Upper lobe of left lung (tissue), 6 donors: ENCODE data around the gene PIAS4. TPM values are rescaled to one million over a fixed set of nuclear protein-coding genes. Genes with fewer than 3 reads are reported as not detected.

Experiments
- ATAC-seq, 2 donors: fragments of 200-7000 bp; cut with Tn5 transposase; one replicate each; pipeline ENCODE4 v1.9.1; 2022; ENCODE audit warnings: mild to moderate bottlenecking in 2 of 2, moderate library complexity in 2 of 2; ENCODE audit not compliant: low FRiP score in 2 of 2
- DNase-seq, 2 donors: peaks; one replicate each; pipeline ENCODE4 v3.0.0-alpha.2; 2019 to 2020
- H3K27ac ChIP-seq, 4 donors: fragments of 200-600 bp; sonication (generic); one replicate each; pipeline ENCODE4 v1.5.1; 2016 to 2019
- H3K27me3 ChIP-seq, 4 donors: fragments of 200-600 bp; sonication (generic); one replicate each; pipeline ENCODE4 v1.5.1; 2017 to 2019
- H3K36me3 ChIP-seq, 4 donors: fragments of 200-600 bp; sonication (generic); one replicate each; pipeline ENCODE4 v1.5.1; 2016 to 2019
- H3K4me1 ChIP-seq, 4 donors: fragments of 200-600 bp; sonication (generic); one replicate each; pipeline ENCODE4 v1.5.1; 2018 to 2019
- H3K4me3 ChIP-seq, 4 donors: fragments of 200-600 bp; sonication (generic); one replicate each; pipeline ENCODE4 v1.5.1; 2017 to 2019; ENCODE audit warnings: mild to moderate bottlenecking in 2 of 4, moderate library complexity in 1 of 4
- H3K9me3 ChIP-seq, 4 donors: fragments of 200-600 bp; sonication (generic); one replicate each; pipeline ENCODE4 v1.5.1; 2018 to 2019
- EP300 ChIP-seq, 4 donors: sonication (generic); formaldehyde crosslinking; IDR thresholded peaks; one replicate each; pipeline ENCODE4 v1.5.1; 2017; ENCODE audit warnings: antibody characterized with exemption in 4 of 4, control low read depth in 2 of 4
- POLR2A ChIP-seq, 4 donors: fragments of 450-650 bp; IDR thresholded peaks; one replicate each; pipeline ENCODE4 v1.5.1; 2016 to 2017; ENCODE audit warnings: antibody characterized with exemption in 4 of 4, mild to moderate bottlenecking in 2 of 4
- POLR2AphosphoS5 ChIP-seq, 2 donors: sonication (generic); formaldehyde crosslinking; IDR thresholded peaks; one replicate each; pipeline ENCODE4 v1.5.1; 2017; ENCODE audit warnings: antibody characterized with exemption in 2 of 2
- WGBS, 2 donors: methylation state at CpG; one replicate each; pipeline ENCODE4 v1.1.5; 2017 to 2018; 5-methylcytosine and 5-hydroxymethylcytosine counted together
- total RNA-seq, 6 donors: library from RNA; depleted of rRNA in 4 of 6; stranded (reverse); fragments of >200 nt in 4 of 6; gene quantifications; one replicate each; pipeline versions ENCODE4 v1.1.0 to v1.2.1, GENCODE V29; 2016 to 2021
- TF ChIP-seq, protein P1 (sequence below), 6 experiments: fragments of 450-650 bp in 4 of 6; fragments of 200-600 bp in 2 of 6; sonication (generic) in 2 of 6; IDR thresholded peaks; one replicate each; pipeline ENCODE4 v1.5.1; 2016 to 2019; ENCODE audit warnings: antibody characterized with exemption in 6 of 6
- donor health status: DM: no; HTN: no; CAD: no; lungs with moderate emphysema.
- donor health status: DM: no; HTN: yes; CAD: no; lungs with severe emphysema.

The PIAS4 gene
- total RNA-seq, 6 donors from 2014 or later: 13.7 to 53.4 (median 21.9) TPM

DNA sequence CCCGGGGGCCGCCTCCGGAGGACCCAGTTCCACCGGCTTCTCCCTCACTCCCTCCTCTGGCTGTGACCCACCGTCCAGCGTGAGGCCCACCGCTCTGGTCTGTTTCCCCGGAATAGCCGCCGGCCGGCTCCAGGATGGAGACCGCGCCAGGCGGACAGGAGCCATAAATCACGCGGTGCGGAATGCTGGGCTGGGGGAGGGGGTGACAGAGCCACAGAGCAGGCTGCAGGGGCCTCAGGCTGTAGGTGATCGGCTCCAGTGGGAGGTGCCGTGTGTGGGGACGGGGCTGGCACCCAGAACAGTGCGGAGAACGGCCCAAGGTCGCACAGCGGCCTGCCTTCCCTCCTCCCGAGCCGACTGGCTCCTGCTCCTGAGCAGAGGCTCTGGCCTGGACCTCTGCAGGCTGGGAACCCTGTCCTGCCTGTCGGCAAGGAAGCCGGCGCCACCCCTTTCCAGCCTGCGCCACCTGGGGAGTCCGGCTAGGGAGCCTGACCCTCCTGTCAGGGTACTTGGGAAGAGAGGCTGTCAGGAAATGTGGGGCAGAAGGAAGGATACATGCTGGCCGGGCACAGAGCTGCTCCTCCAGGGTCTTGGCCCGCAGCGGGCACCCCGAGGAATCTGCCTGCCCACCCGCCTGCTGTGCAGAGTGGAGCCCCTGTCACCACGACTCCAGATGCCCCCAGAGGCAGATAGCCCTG lies 8.3 kb downstream of the PIAS4 start:
- H3K4me1 ChIP-seq: peaks cover 25 to 40% (median 36%) of the 10 kb centered on the region in 4 donors
- no peak for TF ChIP-seq POLR2A (IDR thresholded peaks at IDR 0.05)
- TF ChIP-seq, protein P1, sequence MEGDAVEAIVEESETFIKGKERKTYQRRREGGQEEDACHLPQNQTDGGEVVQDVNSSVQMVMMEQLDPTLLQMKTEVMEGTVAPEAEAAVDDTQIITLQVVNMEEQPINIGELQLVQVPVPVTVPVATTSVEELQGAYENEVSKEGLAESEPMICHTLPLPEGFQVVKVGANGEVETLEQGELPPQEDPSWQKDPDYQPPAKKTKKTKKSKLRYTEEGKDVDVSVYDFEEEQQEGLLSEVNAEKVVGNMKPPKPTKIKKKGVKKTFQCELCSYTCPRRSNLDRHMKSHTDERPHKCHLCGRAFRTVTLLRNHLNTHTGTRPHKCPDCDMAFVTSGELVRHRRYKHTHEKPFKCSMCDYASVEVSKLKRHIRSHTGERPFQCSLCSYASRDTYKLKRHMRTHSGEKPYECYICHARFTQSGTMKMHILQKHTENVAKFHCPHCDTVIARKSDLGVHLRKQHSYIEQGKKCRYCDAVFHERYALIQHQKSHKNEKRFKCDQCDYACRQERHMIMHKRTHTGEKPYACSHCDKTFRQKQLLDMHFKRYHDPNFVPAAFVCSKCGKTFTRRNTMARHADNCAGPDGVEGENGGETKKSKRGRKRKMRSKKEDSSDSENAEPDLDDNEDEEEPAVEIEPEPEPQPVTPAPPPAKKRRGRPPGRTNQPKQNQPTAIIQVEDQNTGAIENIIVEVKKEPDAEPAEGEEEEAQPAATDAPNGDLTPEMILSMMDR (IDR thresholded peaks at IDR 0.05): no peak
- no peak for TF ChIP-seq POLR2AphosphoS5 (IDR thresholded peaks at IDR 0.05)
- no peak for TF ChIP-seq EP300 (IDR thresholded peaks at IDR 0.05)
- H3K27ac ChIP-seq: peak overlapping the region; percentile 46 to 76 (median 54)
- peak overlapping the region in 1 of 4 donors; percentile 28 for H3K4me3 ChIP-seq
- no peaks in the 10 kb centered on the region for H3K27me3 ChIP-seq
- WGBS, 2 donors: 76 to 77% methylated on average over 6 to 37 of the region's 37 CpGs
- ATAC-seq: no peak
- no peaks in the 10 kb centered on the region for H3K9me3 ChIP-seq
- peaks cover 10 to 61% (median 30%) of the 10 kb centered on the region in 4 donors for H3K36me3 ChIP-seq
- DNase-seq: peak in 1 of 2 donors; percentile 74

DNA sequence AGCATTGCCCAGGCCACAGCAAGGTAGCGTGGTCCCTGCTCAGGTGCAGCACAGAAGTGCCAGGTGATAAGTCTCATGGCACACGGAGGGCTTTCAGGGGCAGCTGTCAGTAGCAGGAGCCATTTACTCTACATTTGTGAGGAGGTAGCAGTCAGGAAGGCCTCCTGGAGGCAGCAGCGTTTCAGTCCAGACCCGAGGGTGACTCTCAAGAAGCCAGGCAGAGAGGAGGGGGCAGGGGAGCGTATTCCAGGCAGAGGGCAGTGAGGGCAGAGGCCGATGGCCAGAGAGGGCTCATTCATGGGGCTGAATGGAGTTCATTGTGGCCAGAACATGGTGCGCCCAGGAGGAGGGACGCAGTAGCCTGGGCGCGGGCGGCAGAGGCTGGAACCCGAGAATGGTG lies 8.9 kb downstream of the PIAS4 start:
- H3K36me3 ChIP-seq: peaks cover 10 to 58% (median 30%) of the 10 kb centered on the region in 4 donors
- no peak overlapping the region for H3K27ac ChIP-seq
- no peaks in the 10 kb centered on the region for H3K27me3 ChIP-seq
- TF ChIP-seq, protein P1 (IDR thresholded peaks at IDR 0.05): no peak
- no peak for TF ChIP-seq EP300 (IDR thresholded peaks at IDR 0.05)
- TF ChIP-seq POLR2AphosphoS5 (IDR thresholded peaks at IDR 0.05): no peak
- no peak for TF ChIP-seq POLR2A (IDR thresholded peaks at IDR 0.05)
- ATAC-seq: no peak
- no peak for DNase-seq
- no peak overlapping the region for H3K4me3 ChIP-seq
- peaks cover 25 to 35% (median 29%) of the 10 kb centered on the region in 4 donors for H3K4me1 ChIP-seq
- WGBS, 2 donors: 87% methylated on average over 10 to 11 of the region's 12 CpGs
- H3K9me3 ChIP-seq: no peaks in the 10 kb centered on the region

DNA sequence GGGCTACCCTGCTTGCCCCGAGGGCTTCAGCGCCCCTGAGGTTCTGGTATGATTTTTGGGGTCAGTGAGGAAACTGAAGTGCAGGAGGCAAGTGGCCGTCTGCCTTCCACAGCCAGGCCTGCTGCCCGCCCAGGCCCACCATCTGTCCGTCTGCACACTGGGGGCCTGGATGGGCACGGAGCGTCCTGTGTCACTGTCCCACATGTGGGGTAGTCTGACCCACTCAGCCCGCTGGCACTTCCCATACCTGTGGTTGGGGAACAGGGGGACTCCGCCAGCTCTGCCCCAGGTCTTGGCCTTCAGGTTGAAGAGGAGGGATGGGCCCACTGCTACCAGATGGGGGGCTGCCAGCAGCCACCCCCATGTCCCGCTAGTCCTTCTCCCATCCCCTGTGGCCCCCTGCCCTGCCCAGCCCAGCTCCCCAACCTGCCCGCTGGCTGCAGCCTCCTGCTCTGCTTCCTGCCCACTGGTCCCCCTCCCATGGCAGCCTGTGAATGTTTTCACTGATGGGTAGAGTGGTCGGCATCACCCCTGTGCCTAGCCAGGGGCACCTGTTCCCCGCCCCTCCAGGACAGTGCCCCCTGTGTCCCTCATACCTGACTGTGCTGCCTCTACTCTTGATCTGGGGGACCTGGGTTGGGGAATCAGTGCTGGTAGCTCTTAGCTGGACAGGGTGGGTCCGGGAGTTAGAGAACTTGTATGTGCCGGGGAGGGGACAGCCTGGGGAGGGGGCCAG lies 9.5 kb downstream of the PIAS4 start:
- TF ChIP-seq, protein P1 (IDR thresholded peaks at IDR 0.05): no peak
- no peak for TF ChIP-seq POLR2A (IDR thresholded peaks at IDR 0.05)
- no peak for TF ChIP-seq POLR2AphosphoS5 (IDR thresholded peaks at IDR 0.05)
- no peak for TF ChIP-seq EP300 (IDR thresholded peaks at IDR 0.05)
- 96 to 98% methylated on average over 5 to 15 of the region's 15 CpGs for WGBS, 2 donors
- H3K27ac ChIP-seq: no peak overlapping the region
- peaks cover 10 to 58% (median 30%) of the 10 kb centered on the region in 4 donors for H3K36me3 ChIP-seq
- ATAC-seq (no peak), DNase-seq (no peak)
- H3K9me3 ChIP-seq: no peaks in the 10 kb centered on the region
- no peaks in the 10 kb centered on the region for H3K27me3 ChIP-seq
- peaks cover 24 to 34% (median 28%) of the 10 kb centered on the region in 4 donors for H3K4me1 ChIP-seq
- no peak overlapping the region for H3K4me3 ChIP-seq

DNA sequence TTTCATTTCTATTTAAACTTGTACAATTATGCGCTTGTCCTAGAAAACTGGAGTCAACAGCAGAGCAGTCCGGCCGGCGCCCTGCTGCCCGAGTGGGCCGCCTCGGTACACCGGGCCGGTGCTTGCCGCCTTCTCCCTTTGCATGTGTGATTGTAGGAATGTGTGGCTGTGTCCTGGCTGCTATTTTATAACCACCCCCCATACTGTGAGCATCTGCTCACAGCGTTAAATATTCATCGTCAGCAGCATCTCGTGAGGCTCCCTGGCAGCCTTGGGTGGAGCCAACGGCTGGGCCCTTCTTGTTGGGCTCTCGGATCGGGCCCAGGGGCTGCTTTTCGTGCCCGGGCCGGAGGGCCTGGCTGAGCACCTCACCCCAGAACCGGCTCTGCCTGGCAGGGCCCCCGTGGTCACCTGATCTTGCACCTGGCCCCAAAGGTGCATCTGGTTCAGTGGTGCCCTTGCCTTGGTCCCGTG lies 10.6 kb downstream of the PIAS4 start:
- no peak for DNase-seq
- Histone ChIP-seq H3K27me3 (no peaks in the 10 kb centered on the region), H3K9me3 (no peaks in the 10 kb centered on the region), H3K27ac (no peak overlapping the region), H3K4me1 (peaks cover 22 to 30% (median 23%) of the 10 kb centered on the region in 4 donors), H3K4me3 (no peak overlapping the region), H3K36me3 (peaks cover 6 to 54% (median 27%) of the 10 kb centered on the region in 4 donors)
- TF ChIP-seq EP300 (IDR thresholded peaks at IDR 0.05): no peak
- TF ChIP-seq, protein P1 (IDR thresholded peaks at IDR 0.05): no peak
- TF ChIP-seq POLR2A (IDR thresholded peaks at IDR 0.05): no peak
- TF ChIP-seq POLR2AphosphoS5 (IDR thresholded peaks at IDR 0.05): no peak
- no peak for ATAC-seq
- 91 to 93% methylated on average over 20 to 22 of the region's 22 CpGs for WGBS, 2 donors
